ENCODE results near the gene GAB1.

GAB1 gene

DNA sequence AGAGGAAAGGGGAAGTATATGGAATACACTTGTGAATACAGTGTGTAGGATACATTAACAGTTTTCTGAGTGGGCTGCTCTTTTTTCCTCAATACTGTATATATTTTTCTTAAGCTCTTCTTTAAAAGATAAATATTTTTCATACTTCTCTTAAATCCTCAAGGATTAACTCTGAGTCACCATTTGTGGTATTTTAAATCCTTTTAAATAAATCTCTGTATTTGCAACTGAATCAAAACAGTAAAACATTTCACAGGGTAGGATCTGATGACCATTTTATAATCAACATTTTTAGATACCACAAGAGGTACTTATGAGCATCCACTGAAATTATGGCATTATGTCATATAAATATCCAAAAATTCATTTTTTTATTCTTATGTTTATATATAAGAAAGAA is 87.6 kb downstream of the GAB1 start:
- no peak for ATAC-seq

DNA sequence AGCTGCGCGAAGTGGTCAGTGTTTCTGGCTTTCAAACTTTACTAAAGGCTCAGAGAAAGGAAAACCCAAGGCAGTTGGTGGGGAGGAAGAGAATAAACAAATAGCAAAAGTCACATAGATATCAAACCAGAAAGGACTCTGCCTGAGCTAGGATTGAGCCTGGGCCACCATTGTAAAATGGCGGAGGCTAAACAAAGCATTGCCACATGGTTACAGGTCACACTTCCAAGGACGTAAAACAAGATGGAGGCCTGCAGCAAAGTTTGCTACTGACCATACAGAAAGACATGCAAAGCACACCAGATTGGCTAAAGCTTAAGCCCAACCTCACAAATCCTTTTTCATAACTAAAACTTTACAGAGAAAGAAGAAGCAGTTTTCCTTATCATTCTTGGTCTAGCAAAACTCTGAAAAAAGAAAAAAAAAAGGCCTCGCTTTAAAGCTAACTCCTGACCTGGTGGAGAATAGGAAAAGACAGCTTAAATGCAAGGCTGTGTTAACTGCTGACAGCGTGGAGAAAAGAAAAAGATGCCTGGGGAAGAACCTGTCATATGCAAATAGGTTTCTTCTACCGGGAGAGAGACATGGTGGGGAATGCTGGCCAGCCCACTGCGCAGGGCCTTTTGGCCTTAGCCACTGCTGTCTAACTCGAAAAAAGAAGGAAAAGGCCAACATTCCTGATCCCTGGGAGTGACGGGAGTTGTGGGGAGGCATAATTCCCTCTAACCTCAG is 95.0 kb downstream of the GAB1 start:
- ATAC-seq = no peak

DNA sequence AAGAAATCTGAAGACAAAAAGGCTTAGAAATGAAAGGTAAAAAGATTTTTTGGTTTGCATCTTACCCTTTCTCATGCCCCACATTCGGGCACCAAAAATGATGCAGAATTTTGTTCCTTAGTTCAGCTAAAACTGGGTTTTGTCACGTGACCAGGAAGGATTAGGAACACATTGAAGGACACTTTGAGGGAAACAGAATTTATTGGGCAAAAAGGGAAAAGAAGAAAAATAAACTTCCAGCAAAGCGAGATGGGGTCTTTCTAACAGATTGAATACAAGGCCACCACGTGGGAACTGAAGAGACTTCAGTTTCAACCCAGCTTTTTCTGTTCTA is 95.5 kb downstream of the GAB1 start:
- ATAC-seq = no peak

DNA sequence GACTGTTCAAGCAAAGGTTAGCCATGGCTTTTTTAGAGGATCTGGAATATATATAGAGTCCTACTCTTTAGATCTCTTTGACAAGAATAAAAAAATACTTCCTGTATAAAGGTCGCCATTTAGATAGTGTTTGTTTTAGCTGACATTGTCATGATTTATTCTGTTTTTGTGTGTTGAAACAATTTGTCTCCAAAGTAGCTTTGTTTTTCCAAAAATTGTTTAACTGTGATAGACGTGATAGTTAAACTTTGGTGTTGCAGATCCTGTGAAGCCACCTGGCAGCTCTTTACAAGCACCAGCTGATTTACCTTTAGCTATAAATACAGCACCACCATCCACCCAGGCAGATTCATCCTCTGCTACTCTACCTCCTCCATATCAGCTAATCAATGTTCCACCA is 96.6 kb downstream of the GAB1 start:
- ATAC-seq = no peak

DNA sequence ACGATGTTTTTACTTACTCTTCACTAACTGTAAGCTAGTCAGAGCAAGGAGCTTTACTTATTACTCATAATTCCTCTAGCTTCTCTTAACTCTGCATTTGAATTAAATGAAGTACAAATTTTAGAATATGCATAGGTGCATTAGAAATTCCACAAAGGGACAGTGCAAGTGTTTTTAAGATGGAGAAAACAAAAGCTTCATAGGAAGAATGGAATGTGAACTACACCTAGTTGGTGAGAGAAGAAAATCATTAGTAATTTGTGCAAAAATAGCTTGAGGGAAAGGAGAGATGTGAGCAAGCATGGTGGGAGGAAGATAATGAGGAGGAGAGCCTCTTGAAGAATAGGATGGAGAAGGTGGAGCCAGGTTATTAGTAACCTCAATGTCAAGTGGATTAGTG is 99.3 kb downstream of the GAB1 start:
- no peak for ATAC-seq

DNA sequence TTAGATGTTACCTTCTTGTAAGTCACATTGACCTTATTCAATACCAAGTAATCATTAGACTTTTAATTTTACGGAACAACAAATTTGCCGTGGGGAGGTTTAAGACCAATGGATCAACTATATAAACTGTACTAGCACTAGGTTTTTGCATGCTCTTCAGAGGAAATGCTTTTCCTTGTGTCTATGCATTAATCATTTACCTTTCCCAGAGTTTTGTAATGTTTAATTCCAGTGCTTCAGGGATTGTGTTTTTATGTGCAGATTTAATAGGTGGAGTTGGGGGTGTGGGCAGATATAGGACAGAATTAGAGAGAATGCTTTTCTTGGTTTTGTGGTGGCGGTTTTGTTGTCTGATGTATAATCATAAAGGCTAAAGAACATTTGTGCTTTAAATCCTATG is 100.8 kb downstream of the GAB1 start:
- ATAC-seq = no peak

DNA sequence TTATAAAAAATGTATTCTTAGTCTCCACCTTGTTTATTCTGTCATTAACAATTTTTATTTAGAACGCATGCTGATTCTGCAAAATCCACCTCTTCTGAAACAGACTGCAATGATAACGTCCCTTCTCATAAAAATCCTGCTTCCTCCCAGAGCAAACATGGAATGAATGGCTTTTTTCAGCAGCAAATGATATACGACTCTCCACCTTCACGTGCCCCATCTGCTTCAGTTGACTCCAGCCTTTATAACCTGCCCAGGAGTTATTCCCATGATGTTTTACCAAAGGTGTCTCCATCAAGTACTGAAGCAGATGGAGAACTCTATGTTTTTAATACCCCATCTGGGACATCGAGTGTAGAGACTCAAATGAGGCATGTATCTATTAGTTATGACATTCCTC is 101.3 kb downstream of the GAB1 start:
- no peak for ATAC-seq

DNA sequence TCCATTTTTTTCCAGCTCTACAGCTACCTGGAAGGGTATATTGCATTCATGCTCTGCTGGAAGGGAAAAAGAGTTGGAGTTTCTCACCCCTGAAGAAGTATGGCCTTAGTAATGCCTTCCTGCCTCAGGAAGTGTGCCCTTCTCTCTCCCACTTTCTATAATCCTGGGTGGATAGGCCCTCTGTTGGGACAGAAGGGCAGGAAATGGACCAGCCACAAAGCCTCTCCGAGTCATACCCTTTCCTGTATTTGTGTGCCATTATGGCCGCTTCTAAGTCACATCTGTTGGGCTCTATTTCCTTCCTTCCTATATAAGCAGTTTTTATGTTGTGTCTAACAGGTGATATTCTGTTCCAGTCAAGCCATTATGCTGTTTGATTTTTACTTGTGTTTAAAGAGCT is 102.0 kb downstream of the GAB1 start:
- no peak for ATAC-seq

DNA sequence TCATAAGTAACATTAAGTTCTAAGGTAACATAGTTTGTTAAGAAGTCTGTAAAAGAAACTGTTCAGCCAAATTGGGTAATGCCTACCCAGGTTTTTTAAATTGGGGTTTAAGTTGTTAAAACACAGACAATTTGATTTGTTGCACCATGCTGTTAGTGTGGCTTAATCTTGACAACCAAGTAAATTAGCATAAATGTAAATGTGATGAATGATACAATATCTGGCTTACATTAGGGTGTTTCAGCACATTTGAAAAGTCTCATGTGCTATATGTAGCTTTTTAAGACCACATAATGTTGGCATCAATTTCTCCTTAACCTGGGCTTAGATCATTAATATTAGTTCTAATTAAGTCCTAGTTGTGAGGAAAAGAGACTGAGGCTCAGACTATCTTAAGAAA is 104.4 kb downstream of the GAB1 start:
- ATAC-seq = no peak

DNA sequence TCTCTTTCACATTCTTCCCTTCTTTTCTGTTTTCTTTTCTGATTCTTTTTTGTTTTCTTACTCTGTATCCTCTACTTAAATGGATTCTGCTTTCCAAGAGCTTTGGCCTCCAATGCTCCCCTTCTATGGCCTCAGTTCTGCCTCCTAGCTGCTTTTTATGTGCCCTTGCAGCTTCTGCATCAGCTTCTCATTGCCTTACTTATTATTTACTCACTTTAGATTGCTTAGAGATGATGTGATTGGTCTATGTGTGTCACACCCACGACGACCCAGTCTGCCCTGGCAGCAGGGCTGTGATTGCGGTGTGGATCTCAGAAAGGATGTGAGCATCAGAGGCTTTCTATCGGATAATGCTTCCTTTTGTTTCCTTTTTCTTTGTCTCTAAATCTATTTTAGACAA is 105.0 kb downstream of the GAB1 start:
- no peak for ATAC-seq

DNA sequence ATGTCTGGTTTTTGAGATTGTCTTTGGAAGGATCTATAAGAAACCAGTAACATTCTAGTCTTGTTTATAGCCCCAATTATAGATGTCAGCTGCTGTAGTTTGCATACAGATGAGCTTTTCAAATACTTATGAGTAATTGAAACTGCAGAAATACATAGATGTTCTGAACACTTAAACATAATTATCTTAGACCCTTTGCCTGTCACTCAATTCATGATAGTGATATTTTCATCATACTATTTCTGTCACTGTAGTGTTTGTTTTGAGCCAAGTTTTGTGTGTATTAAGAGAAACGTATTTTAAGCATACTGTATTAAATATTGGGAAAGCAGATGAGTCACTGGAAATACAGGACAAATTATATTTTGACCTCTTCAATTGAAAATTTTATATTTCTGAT is 107.1 kb downstream of the GAB1 start:
- ATAC-seq = no peak

DNA sequence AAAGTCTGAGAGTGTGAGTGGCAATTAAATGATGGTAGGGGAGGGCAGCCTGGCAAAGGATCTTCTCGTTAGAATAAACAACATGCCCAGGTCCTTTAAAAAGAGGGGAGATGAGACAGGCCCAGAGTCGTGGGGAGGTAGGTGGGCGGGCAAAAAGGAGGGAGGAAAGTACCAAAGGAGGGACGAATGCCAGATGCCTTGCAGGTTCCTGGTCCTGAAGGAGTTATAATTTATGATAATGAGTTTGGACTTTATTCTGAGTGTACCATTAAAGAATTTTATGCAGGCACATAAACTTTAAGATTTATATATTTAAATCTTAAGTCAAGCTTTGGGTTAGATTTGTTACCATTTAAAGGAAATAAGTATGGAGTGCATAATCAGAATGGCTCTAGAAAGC is 114.5 kb downstream of the GAB1 start:
- no peak for ATAC-seq

DNA sequence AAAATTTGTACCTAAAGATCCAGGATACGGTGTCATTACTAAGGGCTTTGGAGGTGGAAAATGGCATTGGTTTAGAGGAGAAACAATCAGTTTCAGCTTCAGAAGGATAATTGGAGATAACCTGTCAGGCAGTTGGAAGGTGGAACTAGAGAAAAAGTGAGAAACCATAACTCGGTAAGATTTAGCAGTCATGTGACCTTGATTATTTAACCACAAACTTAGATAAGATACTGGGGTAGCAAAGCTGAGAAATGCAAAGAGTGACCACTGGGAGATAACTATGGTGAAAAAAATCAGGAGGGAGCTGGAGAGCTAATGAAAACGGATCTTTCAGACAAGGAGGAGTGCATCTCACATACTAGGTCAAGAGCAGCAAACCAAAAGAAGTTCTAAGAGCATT is 118.5 kb downstream of the GAB1 start:
- no peak for ATAC-seq

DNA sequence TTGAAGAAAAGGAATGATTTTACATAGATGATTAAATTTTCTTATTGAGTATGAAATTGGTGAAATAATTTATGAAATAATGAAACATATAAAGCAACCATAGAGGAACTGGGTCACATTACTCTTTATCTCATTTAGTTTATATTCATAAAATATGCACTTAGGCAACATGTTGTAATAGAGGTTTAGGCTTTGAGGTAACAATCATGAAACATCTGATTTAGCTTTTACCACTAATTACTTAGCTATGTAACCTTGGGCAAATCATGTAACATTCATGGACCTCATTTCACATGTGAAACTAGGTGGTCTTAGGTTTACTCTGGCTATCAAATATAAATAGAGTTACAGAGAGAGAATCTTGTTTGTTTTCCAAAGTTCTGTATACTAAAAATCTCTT is 122.3 kb downstream of the GAB1 start:
- ATAC-seq = no peak

DNA sequence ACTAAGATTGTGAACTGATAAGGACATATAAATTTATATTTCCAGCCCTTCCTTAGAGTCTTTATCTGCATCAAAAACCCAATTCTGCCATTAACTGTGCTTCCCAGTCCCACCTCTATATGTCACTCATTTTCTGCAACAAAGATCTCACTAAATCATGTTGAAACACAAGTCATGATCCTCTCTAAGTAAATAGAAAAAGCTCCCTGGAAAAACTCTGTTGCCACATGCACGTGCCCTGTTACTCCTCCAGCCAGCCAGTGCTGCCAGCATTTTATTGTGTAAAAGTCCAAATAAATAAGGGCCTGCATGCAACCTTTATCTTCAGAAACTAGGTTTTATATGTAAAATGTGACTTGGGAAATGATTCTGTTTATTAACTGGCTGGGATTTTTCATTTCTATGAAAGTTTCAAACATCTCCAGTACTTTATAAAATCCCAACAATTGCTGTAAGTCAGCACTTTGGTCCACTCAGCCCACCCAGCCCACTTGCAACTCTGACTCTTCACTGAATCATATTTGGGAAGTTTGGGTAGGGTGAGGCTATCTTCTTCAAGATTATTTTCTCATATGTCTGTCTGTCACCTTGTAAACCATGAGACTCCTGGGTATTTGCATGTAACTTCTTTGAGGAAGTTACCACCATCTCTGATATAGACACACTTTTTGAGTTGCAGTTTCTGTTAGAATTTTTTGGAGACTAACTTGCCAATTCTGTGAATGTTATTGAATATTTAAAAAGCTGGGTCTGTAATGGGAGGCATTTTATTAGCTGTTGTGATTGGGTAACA is 136.9 kb downstream of the GAB1 start:
- no peak for ATAC-seq

DNA sequence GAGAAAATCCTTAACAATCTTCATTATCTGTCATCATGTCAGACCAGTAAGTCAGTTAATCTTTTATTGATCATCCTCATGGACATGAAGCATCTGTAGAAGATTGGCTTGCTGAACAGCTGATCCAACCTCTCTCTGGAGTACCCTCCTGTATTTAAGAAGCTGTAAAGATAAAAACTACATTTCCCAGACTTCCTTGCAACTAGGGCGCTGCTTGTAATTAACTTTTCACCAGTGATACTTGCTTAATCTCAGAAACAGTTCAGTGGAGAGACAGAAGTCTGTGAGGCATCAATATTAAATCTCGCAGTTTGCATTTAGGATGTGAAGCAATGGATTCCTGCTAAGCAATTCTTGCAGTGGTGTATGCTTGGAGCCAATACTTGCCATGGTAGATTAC is 140.8 kb downstream of the GAB1 start:
- no peak for ATAC-seq

DNA sequence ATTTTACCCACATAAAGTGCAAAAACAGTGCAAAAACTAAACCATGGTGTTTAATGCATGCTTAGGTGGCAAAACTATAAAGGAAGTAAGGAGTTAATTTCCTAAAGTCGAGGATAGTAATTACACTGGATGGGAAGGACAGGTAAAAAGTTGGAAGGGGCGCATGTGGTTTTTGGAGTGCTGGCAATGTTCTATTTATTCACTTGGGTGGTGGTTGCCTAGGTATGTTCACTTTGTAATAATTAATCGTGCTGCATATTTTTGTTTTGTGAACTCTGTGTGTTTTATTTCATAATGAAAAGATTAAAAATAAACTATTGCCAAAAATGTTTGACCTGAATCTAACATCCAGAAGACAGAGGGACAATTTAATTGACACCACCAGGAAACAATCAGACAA is 144.7 kb downstream of the GAB1 start:
- ATAC-seq = no peak

DNA sequence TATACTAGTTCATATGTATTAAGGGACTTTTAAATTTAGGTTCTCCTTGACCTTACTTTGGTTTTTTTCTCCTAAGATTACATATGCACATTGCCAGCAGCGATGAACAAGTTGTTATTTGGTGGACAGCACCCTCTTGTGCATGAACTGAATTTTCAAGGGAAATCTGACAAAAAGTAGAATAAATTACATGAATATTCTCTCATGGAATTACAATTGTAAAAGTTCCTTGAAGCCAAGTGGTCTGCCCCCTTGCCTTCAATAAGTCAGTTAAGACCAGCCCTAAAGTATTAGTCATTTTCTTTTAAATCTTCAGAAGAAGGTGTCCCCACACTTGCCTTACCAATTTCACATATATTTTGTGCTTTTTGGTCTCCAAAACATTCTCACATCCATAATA is 146.2 kb downstream of the GAB1 start:
- ATAC-seq = no peak

DNA sequence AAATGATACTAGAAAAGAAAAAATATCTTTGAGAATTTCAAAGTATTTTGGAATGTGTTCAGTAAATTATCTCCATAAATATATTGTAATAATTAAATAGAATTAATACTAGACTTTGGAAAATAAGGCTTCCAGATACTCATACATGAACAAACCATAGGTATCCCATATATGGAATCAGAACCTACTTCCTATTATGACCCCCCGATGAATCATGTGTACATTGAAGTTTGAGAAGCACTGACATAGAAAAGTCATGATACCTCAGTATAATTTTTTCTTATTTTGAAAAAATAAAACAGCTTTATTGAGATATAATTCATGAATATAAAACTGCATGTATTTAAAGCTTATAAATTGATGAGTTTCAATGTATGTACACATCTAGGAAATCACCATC is 149.6 kb downstream of the GAB1 start:
- no peak for ATAC-seq

DNA sequence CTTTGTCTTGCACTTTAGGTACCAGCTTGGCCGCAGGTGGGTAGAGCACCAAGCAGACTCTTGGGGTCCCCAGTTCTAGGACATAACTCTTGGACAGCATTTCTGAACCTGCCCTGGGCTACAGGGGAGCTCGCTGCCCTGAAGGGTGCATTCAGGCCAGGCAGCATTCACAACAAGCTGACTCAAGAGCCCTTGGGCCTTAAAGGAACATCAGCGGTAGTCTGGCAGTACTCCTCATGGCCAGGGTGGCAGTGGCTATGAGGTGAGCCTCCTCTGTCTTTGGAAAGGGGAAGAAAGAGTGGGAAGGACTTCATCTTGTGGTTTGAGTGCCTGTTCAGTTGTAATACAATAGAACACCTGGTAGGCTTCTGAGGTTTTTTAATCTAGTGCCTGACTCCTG is 152.0 kb downstream of the GAB1 start:
- no peak for ATAC-seq

DNA sequence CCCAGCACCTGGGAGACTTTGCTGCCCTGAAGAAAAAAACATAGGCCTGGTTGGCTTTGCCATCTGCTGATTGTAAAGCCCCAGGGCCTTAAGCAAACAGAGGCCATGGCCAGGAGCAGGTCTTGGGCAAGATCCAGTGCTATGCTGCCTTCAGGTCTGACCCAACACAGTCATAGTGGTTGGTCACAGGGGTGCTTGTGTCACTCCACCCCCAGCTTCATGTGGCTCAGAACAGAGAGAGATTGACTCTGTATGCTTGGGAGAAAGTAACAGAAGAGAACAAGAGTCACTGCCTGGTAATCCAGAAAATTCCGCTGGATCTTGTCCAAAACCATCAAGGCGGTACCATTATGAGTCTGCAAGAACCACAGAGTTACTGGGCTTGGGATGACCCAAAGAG is 152.4 kb downstream of the GAB1 start:
- ATAC-seq = no peak

DNA sequence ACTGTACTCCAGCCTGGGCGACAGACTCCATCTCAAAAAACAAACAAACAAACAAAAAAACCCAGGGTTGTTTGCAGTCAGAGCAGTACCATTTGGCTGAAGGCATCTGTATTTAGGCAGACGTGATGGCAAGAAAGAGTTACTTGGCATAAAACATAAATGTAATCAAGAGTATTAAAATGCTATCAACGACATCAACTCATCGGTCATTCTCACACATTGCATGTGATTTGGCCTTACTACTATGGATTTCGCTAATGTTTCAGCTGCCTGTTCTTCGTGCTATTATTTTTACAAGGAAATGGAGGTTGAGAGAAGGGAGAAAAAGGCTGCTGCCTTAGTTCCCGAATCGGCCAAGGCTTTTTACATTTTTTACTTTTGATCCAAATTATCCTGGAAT is 161.3 kb downstream of the GAB1 start:
- no peak for ATAC-seq

DNA sequence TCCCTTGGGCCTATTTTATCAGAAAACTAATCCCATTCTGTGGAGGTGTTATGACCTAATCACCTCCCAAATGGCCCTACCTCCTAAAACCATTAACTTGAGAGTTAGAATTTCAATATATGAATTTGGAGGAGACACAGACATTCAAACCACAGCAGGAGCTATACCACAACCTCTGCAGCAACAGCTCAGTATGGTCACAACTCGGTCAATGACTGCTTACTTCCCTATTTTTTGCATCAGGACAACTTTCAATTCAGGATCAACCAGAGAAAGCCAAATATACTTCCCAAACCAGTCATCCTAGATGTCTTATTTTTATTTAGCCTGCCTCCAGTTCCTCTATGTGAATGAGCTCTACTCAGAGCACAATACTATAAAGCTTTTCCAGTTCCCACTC is 165.6 kb downstream of the GAB1 start:
- ATAC-seq = no peak

DNA sequence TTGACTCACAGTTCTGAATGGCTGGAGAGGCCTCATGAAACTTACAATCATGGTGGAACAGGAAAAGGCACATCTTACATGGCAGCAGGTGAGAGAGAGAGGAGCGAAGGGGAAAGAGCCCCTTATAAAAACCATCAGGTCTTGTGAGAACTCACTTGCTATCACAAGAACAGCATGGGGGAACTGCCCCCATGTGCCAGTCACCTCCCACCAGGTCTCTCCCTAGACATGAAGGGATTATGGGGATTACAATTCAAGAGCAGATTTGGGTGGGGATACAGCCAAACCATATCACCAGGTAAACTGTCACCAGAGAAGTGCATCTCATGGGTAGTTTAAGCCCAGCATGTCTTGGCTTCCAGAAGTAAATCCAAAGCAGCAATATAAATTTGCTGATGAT is 169.4 kb downstream of the GAB1 start:
- no peak for ATAC-seq

DNA sequence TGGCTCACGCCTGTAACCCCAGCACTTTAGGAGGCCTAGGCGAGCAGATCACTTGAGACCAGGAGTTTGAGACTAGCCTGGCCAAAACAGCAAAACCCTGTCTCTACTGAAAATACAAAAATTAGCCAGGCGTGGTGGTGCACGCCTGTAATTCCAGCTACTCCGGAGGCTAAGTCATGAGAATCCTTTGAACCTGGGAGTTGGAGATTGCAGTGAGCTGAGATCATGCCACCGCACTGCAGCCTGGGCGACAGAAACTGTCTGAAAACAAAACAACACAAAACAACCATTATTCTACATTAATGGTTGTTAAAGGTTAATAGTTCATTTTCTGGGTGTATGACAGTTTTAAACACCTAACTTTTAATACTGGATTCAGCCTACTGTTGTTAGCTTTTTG is 175.2 kb downstream of the GAB1 start:
- ATAC-seq = no peak

Data from activated CD4-positive, CD25-positive, alpha-beta regulatory T cell treated with anti-CD3 and anti-CD28 coated beads, Interleukin-2, amount 50 U/mL, for 24 hours (primary cell).